Mesenchymal stem cell (in vitro differentiated cells and primary cell): ENCODE results near the gene TPST2.

ENCODE experiments used
- DNase-seq: peaks from one replicate; pipeline ENCODE4 v3.0.0-alpha.2; 2013
- H2AFZ ChIP-seq: one replicate; pipeline ENCODE4 v1.6.1; 2013; ENCODE audit warnings: low read depth, mild to moderate bottlenecking, control low read depth, inconsistent platforms, low read length, moderate library complexity
- H2AK5ac ChIP-seq: 2 replicates; pipeline ENCODE4 v1.6.1; 2013; ENCODE audit warnings: low read length, moderate library complexity, mild to moderate bottlenecking, inconsistent platforms; ENCODE audit not compliant: severe bottlenecking
- H2BK120ac ChIP-seq: one replicate; pipeline ENCODE4 v1.6.1; 2013; ENCODE audit warnings: low read depth, mild to moderate bottlenecking, inconsistent platforms, low read length, moderate library complexity
- H2BK12ac ChIP-seq, 2 experiments: one replicate each; pipeline ENCODE4 v1.6.1; 2013; ENCODE audit warnings: inconsistent platforms in 2 of 2, low read length in 2 of 2, mild to moderate bottlenecking in 2 of 2, moderate library complexity in 2 of 2, control low read depth in 1 of 2
- H2BK15ac ChIP-seq: one replicate; pipeline ENCODE4 v1.6.1; 2013; ENCODE audit warnings: mild to moderate bottlenecking, low read depth, inconsistent platforms; ENCODE audit not compliant: poor library complexity, severe bottlenecking
- H2BK5ac ChIP-seq: 2 replicates; pipeline ENCODE4 v1.6.1; 2013; ENCODE audit warnings: low read depth, mild to moderate bottlenecking, low read length, control low read depth, inconsistent platforms; ENCODE audit not compliant: poor library complexity, severe bottlenecking
- H3K14ac ChIP-seq, 2 experiments: one replicate each; pipeline ENCODE4 v1.6.1; 2013; ENCODE audit warnings: inconsistent platforms in 2 of 2, low read length in 2 of 2, control low read depth in 1 of 2, mild to moderate bottlenecking in 1 of 2, moderate library complexity in 1 of 2
- H3K18ac ChIP-seq, 2 experiments: one replicate each; pipeline ENCODE4 v1.6.1; 2013; ENCODE audit warnings: inconsistent platforms in 2 of 2, low read length in 2 of 2, control low read depth in 1 of 2, low read depth in 1 of 2, mild to moderate bottlenecking in 1 of 2
- H3K23ac ChIP-seq, 2 experiments: one replicate each; pipeline ENCODE4 v1.6.1; 2013; ENCODE audit warnings: inconsistent platforms in 2 of 2, low read length in 2 of 2, mild to moderate bottlenecking in 2 of 2, moderate library complexity in 2 of 2, control low read depth in 1 of 2
- H3K27ac ChIP-seq: 2 replicates; pipeline ENCODE4 v1.5.1; 2013; ENCODE audit warnings: mild to moderate bottlenecking, moderate library complexity, low read length, control low read depth, inconsistent platforms; ENCODE audit not compliant: poor library complexity, severe bottlenecking
- H3K27me3 ChIP-seq, 2 experiments: 2 replicates each; pipeline versions ENCODE4 v1.6.1 to v1.7.0; 2013; ENCODE audit warnings: low read length in 2 of 2, mild to moderate bottlenecking in 2 of 2, moderate library complexity in 2 of 2, control low read depth in 1 of 2, inconsistent platforms in 1 of 2; ENCODE audit not compliant: control insufficient read depth in 1 of 2, insufficient read depth in 1 of 2
- H3K36me3 ChIP-seq, 2 experiments: 2 replicates each; pipeline versions ENCODE4 v1.6.1 to v1.7.0; 2013; ENCODE audit warnings: low read length in 2 of 2, control low read depth in 1 of 2, inconsistent platforms in 1 of 2, low read depth in 1 of 2, mild to moderate bottlenecking in 1 of 2; ENCODE audit not compliant: insufficient read depth in 2 of 2, control insufficient read depth in 1 of 2
- H3K4ac ChIP-seq, 2 experiments: one replicate each; pipeline ENCODE4 v1.6.1; 2013; ENCODE audit warnings: inconsistent platforms in 2 of 2, low read length in 2 of 2, mild to moderate bottlenecking in 2 of 2, moderate library complexity in 2 of 2, control low read depth in 1 of 2, low read depth in 1 of 2
- H3K4me1 ChIP-seq: 2 replicates; pipeline ENCODE4 v1.6.1; 2013; ENCODE audit warnings: low read depth, low read length, control low read depth; ENCODE audit not compliant: control insufficient read depth, insufficient read depth
- H3K4me2 ChIP-seq: 2 replicates; pipeline ENCODE4 v1.6.1; 2013; ENCODE audit warnings: low read length, mild to moderate bottlenecking, inconsistent platforms; ENCODE audit not compliant: poor library complexity, severe bottlenecking
- H3K4me3 ChIP-seq, 2 experiments: 2 replicates each; pipeline versions ENCODE4 v1.5.1 to v1.7.0; 2013; ENCODE audit warnings: low read length in 2 of 2, mild to moderate bottlenecking in 2 of 2, control low read depth in 1 of 2, low read depth in 1 of 2; ENCODE audit not compliant: insufficient read depth in 1 of 2
- H3K79me1 ChIP-seq: replicated peaks from 2 replicates; pipeline ENCODE4 v1.6.1; 2013; ENCODE audit warnings: mild to moderate bottlenecking, control low read depth, low read length, inconsistent platforms; ENCODE audit not compliant: poor library complexity, severe bottlenecking
- H3K9ac ChIP-seq: 2 replicates; pipeline ENCODE4 v1.7.0; 2013; ENCODE audit warnings: mild to moderate bottlenecking, low read length, moderate library complexity
- H3K9me3 ChIP-seq: 2 replicates; pipeline ENCODE4 v1.7.0; 2013; ENCODE audit warnings: mild to moderate bottlenecking, low read length; ENCODE audit not compliant: control insufficient read depth
- H4K8ac ChIP-seq: one replicate; pipeline ENCODE4 v1.6.1; 2013; ENCODE audit warnings: inconsistent platforms, mild to moderate bottlenecking, low read length, moderate library complexity
- H4K91ac ChIP-seq: one replicate; pipeline ENCODE4 v1.6.1; 2013; ENCODE audit warnings: mild to moderate bottlenecking, low read length, inconsistent platforms
- WGBS: methylation state at CpG from one replicate; pipeline ENCODE4 v1.1.7; 2013; ENCODE audit warnings: mixed read lengths; 5-methylcytosine and 5-hydroxymethylcytosine counted together

TPST2 gene

DNA sequence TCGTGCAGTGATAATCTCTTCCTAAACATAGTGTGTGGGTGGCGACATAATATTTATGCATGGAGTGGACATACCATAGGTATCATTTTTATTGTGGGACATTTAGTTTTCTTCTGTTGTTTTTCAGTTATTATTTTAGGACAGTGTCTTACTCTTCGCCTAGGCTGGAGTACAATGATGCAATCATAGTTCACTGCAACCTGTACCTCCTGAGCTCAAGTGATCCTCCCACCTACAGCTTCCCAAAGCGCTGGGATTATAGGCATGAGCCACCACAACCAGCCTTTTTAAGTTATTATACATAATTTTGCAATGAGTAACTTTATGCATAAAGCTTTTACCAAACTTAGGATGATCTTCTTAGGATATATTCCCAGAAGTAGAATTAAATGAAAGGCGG is 103.5 kb downstream of the TPST2 start:
- H4K91ac ChIP-seq, result no peak overlapping the region
- no peak overlapping the region for H3K14ac ChIP-seq
- H3K23ac ChIP-seq, result no peak overlapping the region
- DNase-seq, result no peak
- H3K79me1 ChIP-seq, result peaks cover 30% of the 10 kb centered on the region
- H3K18ac ChIP-seq, result no peak overlapping the region
- H2BK120ac ChIP-seq, result no peak overlapping the region
- H3K4me3 ChIP-seq, result no peak overlapping the region
- H2AFZ ChIP-seq, result no peak overlapping the region
- no peak overlapping the region for H3K4ac ChIP-seq
- no peak overlapping the region for H2BK5ac ChIP-seq
- no peaks in the 10 kb centered on the region for H3K27me3 ChIP-seq
- no peaks in the 10 kb centered on the region for H3K9me3 ChIP-seq
- H3K4me1 ChIP-seq, result peaks cover 7% of the 10 kb centered on the region
- peaks cover 9 to 43% of the 10 kb centered on the region in 2 experiments for H3K36me3 ChIP-seq
- H3K9ac ChIP-seq, result no peak overlapping the region
- no peak overlapping the region for H2AK5ac ChIP-seq
- H3K27ac ChIP-seq, result no peak overlapping the region
- H3K4me2 ChIP-seq, result no peak overlapping the region
- H4K8ac ChIP-seq, result no peak overlapping the region
- WGBS, result 100% methylated on average over 3 of the region's 5 CpGs
- H2BK15ac ChIP-seq, result no peak overlapping the region
- H2BK12ac ChIP-seq, result no peak overlapping the region

DNA sequence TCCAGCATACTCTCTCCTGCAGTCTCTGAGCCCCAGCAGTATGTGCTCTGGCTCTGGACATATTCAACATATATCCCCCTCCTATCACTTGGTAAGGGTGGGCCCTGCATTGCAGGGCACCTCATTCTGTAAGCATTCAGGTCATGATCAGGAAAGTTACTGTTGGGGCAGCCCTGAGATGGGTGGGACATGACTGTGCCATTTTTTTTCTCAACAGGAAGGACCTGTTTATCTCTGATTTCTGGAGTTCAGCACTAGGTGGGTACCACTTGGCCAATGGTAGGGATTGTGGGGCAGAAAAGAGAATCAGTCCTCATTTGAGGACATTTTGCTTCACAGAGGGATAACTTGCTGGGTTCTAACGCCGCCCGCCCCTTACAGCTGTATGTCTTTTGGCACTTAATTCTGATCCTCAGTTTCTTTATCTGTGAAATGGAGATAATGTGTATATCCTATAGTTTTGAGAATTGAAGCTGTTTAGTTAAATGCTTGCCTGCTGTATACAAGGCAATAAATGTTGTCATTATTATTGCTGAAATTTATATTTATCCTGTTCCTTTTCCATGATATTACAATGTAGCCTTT is 104.0 kb downstream of the TPST2 start:
- H3K79me1 ChIP-seq, result peaks cover 29% of the 10 kb centered on the region
- no peak for DNase-seq
- no peak overlapping the region for H2AFZ ChIP-seq
- no peak overlapping the region for H2BK120ac ChIP-seq
- H3K14ac ChIP-seq, result no peak overlapping the region
- peak overlapping the region; percentile 44 for H2AK5ac ChIP-seq
- no peak overlapping the region for H4K8ac ChIP-seq
- no peak overlapping the region for H3K18ac ChIP-seq
- no peak overlapping the region for H2BK5ac ChIP-seq
- no peak overlapping the region for H3K4me2 ChIP-seq
- H3K36me3 ChIP-seq, result peaks cover 8 to 43% of the 10 kb centered on the region in 2 experiments
- H3K27me3 ChIP-seq, result no peaks in the 10 kb centered on the region
- no peak overlapping the region for H2BK12ac ChIP-seq
- H3K27ac ChIP-seq, result no peak overlapping the region
- no peak overlapping the region for H4K91ac ChIP-seq
- no peak overlapping the region for H2BK15ac ChIP-seq
- no peaks in the 10 kb centered on the region for H3K9me3 ChIP-seq
- H3K4me1 ChIP-seq, result peaks cover 7% of the 10 kb centered on the region
- H3K4ac ChIP-seq, result no peak overlapping the region
- H3K4me3 ChIP-seq, result no peak overlapping the region
- H3K23ac ChIP-seq, result no peak overlapping the region
- WGBS, result 81% methylated on average over 3 of the region's 3 CpGs
- peak overlapping the region; percentile 98 for H3K9ac ChIP-seq

DNA sequence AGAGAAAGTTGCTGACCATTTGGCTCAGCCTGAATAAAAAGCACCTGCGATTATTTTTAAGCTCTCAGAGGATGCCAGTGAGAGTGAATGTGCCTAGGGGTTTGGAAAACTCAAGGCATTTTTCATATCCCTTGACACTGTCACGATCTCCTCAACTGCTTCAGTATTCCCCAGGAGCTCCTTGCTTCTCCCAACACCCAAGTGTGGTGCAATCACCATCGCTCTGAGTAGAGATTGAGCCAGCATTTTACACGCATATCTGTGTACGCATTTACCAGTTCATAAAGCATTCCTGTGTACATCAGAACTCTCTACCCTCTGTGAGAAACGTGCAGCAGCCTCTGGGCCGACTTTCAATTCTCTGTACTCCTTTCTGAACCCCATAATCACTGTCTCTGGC is 104.9 kb downstream of the TPST2 start:
- no peak overlapping the region for H3K4me2 ChIP-seq
- peak overlapping the region; percentile 98 for H3K9ac ChIP-seq
- H2AK5ac ChIP-seq, result peak overlapping the region; percentile 53
- H3K4me3 ChIP-seq, result peak overlapping the region in 1 of 2 experiments; percentile 87
- WGBS, result 91% methylated on average over 7 of the region's 7 CpGs
- H3K27me3 ChIP-seq, result no peaks in the 10 kb centered on the region
- no peaks in the 10 kb centered on the region for H3K9me3 ChIP-seq
- H3K18ac ChIP-seq, result no peak overlapping the region
- H2BK120ac ChIP-seq, result no peak overlapping the region
- H3K27ac ChIP-seq, result no peak overlapping the region
- peak; percentile 9 for DNase-seq
- H4K8ac ChIP-seq, result no peak overlapping the region
- peaks cover 32% of the 10 kb centered on the region for H3K79me1 ChIP-seq
- H4K91ac ChIP-seq, result no peak overlapping the region
- no peak overlapping the region for H3K4ac ChIP-seq
- no peak overlapping the region for H2BK12ac ChIP-seq
- H2AFZ ChIP-seq, result no peak overlapping the region
- no peak overlapping the region for H2BK15ac ChIP-seq
- no peak overlapping the region for H3K14ac ChIP-seq
- no peak overlapping the region for H2BK5ac ChIP-seq
- no peak overlapping the region for H3K23ac ChIP-seq
- H3K4me1 ChIP-seq, result peaks cover 11% of the 10 kb centered on the region
- H3K36me3 ChIP-seq, result peaks cover 9 to 39% of the 10 kb centered on the region in 2 experiments

DNA sequence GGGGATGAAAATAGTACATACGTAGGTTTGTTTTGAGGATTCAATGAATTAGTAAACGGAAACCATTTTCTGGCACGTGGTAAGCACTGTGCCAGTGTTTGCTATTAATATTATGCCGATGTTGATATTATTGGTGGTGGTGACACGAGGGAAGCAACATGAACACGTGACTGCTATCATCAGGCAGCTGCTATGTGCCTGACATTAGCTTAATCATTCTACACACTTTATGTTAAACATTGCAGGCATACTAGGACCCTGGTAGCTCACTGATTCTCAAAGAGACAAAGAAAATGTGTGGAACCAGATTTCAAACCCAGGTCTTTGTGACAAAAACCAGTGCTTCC is 105.6 kb downstream of the TPST2 start:
- Histone ChIP-seq H3K4me3 (peak overlapping the region in 1 of 2 experiments; percentile 87), H2BK15ac (no peak overlapping the region), H3K27ac (no peak overlapping the region), H3K4me2 (peak overlapping the region; percentile 65), H2BK12ac (no peak overlapping the region), H3K9ac (peak overlapping the region; percentile 98), H3K14ac (no peak overlapping the region), H3K4ac (no peak overlapping the region), H3K79me1 (peaks cover 32% of the 10 kb centered on the region), H3K9me3 (no peaks in the 10 kb centered on the region), H2AFZ (no peak overlapping the region), H4K8ac (no peak overlapping the region), H3K23ac (no peak overlapping the region), H2AK5ac (no peak overlapping the region), H2BK5ac (no peak overlapping the region), H3K18ac (no peak overlapping the region), H3K4me1 (peaks cover 11% of the 10 kb centered on the region), H3K27me3 (no peaks in the 10 kb centered on the region), H2BK120ac (no peak overlapping the region), H4K91ac (no peak overlapping the region), H3K36me3 (peaks cover 6 to 37% of the 10 kb centered on the region in 2 experiments)
- no peak for DNase-seq
- WGBS, result 17% methylated on average over 6 of the region's 6 CpGs
